Measurements from ENCODE around the gene SMNDC1.
A peak's percentile ranks its signal among the peaks of the same experiment; 100 is the strongest.

SMNDC1 gene

DNA sequence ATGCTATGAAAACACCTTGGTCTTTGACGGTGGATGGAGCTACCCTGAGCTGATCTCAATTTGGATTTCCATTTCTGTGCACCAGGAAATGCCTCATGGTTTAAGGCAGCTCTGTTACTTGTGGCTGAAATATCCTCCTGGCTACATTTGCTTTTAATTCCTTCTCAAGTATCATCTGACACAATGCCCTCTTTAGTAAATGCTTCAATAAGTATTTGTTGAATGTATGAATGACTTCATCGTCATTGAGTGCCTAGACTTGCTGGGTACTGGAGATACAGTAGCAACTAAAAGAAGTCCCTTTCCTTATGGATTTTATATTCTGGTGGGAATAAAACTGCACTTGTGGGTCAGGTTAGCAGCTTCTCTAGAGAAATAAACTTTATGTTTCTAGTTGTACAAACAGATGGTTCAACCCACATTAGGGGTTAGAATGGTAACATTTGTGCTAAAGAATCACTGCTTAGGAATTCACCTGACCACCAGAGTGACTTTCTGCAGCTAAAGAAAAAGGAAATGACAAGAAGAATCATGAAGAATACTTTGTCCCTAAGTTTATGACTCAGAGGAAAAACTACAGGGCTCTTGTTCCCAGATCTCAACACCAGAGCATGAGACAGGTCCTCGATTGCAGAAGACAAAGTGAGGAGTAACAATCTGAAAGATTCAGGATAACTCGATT, 21.8 kb upstream of the SMNDC1 start:
- no peak for DNase-seq

DNA sequence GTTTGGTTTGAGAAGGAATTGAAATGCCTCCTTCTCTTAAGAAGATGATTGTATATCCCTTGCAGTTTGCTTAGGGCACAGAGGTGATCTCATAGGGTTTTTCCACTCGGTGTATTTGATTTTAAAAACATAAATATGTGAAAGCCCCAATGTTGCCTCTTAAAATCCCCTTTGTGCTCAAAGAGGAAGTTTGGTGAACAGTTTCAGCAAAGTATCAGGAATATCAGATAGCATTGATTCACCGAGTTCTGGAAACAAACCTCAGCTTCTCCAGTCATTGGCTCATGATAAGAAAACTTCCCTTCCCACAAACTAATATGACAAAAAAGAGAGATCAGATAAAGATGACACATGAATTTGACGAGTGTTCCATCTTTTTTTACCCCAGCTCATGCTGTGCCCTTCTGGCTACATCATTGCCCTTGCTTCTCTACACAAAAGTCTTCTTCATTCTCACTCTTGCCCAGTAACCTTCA, 20.1 kb upstream of the SMNDC1 start:
- no peak for DNase-seq

DNA sequence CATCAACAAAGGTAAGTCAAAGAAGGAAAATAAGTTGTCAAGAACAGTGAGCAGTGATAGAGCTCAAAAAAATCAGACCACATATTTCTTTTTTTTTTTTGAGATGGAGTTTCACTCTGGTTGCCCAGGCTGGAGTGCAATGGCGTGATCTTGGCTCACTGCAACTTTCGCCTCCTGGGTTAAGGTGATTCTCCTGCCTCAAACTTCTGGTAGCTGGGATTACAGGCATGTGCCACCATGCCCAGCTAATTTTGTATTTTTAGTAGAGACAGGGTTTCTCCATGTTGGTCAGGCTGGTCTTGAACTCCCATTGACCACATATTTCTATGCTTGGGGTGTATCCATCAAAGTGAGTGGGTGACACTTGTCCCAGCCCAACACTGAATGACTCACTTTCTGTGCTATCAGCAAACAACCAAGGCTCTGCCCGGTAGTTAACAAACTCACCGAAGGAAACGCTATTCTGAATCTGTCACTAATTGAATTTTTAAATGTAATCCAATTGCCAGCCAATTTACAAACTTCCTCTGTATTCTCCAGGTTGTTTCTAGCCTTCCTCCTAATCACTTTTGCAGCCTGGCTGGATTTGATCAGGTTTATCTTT, 19.6 kb upstream of the SMNDC1 start:
- DNase-seq: no peak

DNA sequence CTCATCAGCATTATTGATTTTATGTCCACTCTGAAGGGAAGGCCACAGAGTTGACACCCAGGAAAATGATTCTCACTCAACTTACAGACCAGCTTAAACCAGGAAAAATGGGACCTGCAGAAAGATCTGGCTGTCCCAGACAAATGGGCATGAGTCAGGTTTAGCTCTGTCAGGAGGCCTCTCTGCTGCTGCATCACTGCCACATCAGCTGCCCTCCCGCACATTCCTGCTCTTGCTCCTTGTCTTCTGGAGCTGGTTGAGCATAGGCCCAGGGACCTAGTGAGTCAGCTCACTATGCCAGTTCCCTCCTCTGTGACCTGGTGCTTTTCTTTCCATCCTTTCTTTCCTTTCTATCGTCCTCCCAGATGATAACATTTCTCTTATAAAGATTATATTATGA, 18.8 kb upstream of the SMNDC1 start:
- no peak for DNase-seq

DNA sequence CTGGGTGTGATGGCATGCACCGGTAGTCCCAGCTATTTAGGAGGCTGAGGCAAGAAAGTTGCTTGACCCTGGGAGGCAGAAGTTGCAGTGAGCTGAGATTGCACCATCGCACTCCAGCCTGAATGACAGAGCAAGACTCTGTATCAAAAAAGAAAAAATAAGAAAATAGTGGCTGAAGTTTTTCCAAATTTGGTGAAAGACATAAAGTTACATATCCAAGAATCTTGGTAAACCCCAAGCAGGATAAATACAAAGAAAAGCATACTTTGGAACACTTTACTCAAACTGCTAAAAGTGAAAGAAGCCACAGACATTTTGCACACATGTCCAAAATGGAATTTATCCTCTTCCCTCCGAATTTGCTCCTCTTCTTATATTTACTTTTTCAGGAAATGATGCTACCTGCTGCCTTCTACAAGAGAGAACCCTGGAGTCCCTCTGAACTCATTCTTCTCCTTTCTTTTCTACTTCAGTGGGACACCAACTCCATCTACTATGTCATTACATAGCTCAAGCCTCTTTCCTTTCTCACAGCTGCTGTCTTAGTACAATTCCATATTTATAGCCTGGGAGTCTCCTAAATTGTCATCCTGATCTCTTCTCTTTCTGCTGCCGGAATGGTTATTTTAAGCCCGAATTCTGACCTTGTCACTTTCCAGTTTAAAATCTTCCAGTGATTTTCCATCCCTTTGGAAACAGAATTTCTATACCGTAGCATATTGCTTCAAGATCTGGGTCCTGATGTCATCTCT, 17.3 kb upstream of the SMNDC1 start:
- DNase-seq: no peak

DNA sequence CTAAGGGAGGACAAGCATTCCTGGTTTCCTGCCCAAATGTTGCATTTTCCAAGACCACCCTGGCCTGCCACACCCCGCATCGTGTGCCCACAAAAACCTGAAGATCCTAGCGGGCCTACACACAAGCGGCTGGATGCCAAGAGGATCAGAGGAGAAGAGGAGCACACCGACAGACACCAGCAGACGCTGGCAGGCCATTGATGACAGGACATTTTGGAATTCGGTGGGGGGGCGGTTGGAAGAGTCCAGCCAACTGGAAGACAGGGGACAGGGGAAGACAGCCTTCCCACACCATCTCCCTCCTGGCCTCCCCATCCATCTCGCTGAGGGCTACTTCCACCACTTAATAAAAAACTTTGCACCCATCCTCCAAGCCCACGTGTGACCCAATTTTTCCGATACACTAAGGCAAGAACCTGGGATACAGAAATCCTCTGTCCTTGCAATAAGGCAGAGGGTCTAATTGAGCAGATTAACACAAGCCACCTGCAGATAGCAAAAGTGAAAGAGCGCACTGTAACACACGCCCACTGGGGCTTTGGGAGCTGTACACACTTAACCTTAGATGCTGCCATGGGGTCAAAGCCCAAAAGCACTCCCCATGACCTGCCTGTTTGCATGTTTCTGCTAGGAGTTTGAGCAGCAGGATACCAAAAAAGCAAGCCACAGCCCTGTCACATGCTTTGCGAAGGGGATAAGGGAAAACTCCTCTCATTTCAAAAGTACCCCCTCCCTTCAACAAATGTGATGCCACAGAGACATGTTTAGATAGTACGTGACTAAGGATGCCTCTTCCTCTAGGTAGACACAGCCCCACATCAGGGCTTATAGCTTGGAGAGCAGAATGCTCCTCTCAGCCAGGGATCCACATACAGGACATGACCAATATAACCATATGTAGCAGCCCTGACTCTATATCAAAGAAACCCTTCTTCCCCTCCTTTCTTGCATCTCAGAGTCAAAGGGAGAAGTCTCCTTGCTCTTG, 13.4 kb upstream of the SMNDC1 start:
- no peak for DNase-seq

DNA sequence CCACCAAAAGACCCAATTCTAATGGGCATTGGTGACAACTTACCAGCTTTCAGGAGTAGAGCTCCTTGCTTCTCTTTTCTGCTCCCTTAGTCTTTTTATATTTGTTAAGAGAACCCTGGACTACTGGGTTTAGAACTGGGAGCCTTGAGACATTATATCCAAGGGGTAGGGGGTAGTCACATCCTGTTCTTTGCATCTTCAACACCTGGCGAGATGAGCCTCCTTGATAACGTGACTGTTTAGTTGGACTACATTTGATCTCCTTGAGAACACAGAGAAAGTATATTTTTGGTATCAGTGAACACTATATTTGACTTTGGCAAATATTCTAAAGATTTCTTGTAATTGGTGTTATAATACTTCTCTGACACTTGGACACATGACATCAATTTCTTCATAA, 9.0 kb upstream of the SMNDC1 start:
- DNase-seq: no peak

DNA sequence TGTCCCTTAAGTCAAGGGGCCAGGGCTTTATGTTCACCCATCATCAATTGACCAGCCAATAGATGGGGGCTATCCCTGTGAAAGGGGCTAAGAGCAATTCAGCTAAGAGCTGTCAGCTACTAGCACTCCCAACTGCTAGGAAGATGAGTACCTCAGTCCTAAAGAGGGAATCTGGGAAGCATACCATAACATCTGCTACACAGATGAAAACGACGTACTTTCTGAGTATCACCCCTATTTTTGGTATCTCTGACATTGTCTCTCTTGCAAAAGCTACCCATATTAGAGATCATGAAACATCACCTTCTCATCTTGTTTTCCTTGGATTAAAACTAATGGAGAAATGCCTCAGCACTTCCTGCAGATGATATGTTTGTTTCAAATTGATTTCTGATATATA, 7.5 kb upstream of the SMNDC1 start:
- no peak for DNase-seq

DNA sequence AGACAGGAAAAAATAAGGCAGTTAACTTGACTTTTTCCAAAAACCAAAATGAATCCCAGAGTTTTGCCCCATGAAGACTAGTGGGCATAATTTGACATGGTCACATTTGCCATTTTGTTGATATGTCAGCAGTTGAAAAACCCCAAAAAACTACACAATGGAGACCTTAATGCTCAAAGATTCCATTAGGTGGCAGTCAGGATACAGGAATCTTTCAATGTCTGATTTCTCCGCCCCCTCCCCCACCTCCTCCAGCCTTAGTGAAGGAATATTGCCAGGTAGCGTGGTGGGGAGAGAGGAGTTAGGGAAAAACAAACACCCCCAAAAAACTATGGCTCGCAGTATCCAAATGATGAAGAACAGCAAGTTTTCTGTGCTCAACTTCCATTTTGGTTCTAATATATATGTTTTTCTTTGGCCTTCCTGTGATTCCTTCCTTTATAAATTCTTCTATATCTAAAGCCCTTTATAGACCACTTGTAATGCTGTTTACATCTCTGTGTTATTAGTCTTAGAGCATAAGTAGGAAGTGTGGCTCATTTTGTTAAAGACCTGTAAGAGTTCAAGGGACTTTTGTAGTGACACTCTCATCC, 6.7 kb upstream of the SMNDC1 start:
- peak; percentile 15 for DNase-seq

DNA sequence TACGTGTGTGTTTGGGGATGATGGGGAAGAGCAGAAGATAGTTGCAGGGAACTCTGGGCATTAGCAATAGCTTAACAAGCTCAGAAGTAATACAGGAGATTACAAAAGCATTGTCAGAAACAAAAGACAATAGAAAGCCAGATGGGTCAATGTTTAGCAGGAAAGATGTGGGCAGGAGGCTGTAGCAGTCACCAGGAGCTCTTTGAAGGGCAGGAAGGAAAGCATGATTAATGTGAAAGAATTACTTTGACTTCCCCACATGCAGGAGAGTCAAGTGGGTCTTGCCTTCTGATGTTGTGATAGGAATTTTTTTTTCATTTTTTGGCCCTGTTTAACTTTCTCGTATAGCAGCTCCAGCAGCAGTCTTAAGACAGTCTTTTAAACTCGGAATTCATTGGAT, 6.0 kb upstream of the SMNDC1 start:
- DNase-seq: no peak

DNA sequence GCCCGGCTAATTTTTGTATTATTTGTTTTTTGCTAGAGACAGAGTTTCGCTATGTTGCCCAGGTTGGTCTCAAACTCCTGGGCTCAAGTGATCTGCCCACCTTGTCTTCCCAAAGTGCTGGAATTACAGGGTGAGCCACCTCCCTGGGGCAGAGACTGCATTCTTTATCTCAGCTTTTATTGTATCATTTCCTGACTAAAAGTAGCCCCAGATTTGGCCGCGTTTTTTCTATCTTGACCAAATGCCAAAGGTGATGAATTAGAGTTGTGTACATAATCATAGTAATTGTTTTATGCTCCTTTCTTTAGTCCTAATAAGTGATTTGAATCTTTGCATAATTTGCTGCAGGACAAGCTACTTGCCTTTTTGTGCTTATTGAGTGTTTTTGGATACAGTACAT, 3.1 kb upstream of the SMNDC1 start:
- no peak for DNase-seq

DNA sequence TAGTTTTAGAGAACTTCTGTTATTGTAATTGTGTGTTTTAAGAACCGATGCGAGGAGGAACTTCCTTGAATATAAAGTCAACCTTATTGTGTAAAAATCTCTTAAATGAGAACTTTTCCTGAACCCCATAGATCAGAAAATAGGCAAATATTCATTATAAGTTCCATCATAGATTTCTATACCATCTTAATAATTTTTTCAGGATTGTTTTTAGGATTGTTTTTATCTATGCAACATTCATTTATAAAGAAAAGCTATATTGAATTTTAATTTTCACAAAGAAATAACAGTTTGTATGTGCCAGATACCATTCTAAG, 1.7 kb upstream of the SMNDC1 start:
- no peak for DNase-seq

DNA sequence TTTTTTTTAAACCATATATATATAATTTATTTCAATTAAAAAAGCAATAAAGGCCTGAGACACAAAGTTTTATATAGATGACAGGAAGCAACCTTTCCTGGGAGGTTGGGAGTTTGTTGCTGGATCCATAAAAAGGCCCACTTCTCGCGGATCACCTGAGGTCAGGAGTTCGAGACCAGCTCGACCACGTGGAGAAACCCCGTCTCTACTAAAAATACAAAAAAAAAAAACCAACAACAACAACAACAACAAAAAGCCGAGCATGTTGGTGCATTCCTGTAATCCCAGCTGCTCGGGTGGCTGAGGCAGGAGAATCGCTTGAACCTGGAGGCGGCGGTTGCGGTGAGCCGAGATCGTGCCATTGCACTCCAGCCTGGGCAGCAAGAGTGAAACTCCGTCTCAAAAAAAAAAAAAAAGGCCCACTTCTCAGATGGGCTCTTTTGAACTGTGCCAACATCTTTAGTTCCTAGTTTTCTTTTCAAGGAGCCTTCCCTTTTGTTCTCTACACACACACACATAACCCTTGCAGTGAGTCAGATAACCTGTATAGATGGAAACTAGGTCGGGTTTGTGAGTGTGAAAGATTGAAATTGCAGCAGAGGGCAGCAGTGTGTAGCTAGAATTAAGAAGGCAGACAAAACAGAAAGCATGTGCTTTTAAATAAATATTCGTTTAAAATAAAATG, 1.2 kb upstream of the SMNDC1 start:
- DNase-seq: peak; percentile 13

DNA sequence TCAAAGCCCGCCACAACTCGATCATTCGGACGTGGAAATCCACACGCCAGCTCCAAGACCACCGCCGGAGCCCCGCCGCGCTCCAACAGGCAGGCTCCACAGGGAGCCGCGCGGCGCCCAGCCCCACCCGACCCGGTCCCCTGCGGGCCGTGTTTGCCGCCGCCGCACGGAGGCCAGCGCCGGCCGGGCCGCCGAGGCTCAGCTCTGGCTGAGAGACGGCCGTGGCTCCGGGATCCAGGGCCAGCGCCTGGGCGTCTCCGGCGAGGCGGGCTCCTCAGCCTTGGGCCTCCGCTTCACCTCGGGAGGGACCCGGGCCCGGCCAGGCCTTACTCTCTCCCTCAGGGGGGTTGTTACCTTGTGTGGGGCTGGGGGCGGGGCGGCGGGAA, 333 bp downstream of the SMNDC1 start:
- no peak for DNase-seq

DNA sequence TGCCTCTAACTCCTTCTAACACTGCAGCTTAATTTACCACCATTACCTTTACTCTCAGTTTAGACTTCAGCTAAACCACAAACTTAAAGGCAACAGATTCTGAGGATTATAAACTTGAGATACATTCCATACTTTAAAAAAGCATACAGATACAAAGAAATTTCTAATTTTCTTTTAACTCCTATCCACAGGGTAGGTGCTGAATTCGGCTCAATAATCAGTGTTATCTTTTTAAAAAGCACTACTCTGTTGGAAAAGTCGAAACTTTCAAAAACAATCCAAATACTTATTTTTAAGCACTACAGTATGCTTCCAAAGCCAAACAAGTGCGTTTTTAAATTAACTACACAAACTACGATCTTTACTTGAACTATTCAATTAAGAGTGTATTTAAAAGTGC, 1.0 kb downstream of the SMNDC1 start:
- no peak for DNase-seq

DNA sequence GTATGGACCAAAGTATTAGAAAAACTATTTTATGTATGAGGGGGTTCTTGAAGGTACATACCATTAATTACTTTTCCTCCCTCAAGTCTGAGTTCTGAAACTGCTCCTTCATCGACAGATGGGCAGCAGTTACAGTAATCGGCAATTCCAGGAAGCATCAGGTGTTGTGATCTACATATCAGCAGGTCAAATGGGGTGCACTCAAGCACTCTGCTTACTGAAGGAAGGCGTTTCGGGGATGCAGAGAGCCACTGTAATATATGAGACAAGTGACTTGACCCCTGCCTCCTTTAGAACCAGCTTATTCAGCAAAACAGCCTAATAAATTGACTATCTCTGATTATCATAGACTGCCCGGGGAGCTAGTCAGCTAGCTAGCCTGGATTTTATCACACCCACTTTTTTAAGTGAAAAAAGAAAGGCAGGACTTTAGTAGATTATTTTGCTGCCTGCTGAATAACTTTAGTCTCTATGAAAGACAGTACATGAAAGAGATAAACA, 4.2 kb downstream of the SMNDC1 start:
- no peak for DNase-seq

DNA sequence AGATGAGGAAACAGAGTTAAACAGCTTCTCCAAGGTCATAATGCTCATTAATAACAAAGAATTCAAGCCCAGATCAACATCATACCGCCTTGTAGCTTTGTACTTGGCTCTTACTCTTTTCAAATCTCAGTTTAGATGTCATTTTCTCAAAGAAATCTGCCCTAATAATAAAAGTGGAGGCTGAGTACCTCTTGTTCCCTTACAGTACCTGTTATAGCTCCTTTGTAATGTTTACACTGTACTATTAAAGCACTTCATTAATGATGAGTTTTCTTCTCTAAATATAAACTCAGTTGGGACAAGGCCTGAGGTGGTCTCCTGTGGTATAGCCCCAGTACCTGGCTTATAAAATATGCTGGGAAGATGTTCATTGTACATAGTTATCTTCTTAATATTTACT, 7.8 kb downstream of the SMNDC1 start:
- no peak for DNase-seq

DNA sequence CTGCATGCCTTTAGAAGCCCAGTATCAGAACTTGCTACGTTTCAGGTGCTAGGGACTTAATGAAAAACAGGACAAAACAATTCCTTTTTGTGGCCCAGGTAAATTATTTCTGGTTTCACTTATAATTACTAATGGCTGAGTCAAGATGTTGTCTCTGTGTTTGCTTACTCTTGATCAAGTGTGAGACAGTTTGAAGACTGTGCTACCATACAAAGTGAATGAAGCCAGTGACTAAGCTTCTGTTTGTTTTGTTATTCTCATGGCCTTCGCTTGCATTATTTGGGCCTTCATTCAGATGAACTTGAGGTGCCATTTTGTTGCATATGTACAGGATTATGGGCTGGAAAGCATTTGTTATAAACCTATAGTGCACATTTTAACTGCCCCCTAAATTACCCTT, 17.9 kb downstream of the SMNDC1 start:
- no peak for DNase-seq

DNA sequence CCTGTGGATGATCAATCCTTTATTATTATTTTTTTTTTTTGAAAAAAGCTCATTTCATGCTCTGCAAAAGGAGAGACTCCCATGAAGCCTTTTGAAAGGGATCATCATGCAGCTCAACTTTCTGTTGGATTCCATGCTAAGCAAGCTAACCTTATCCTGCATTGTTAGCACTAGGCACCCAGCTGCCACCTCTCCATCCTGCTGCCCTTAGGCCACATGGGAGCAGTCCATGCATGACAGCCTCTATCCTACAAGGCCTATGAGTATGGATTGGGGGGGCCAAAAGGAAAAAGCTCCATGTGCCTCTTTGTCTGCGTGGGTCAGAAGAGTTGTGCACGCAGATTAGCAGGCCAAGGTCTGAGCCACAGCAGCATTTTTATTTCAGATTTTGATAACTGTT, 19.2 kb downstream of the SMNDC1 start:
- DNase-seq: no peak

DNA sequence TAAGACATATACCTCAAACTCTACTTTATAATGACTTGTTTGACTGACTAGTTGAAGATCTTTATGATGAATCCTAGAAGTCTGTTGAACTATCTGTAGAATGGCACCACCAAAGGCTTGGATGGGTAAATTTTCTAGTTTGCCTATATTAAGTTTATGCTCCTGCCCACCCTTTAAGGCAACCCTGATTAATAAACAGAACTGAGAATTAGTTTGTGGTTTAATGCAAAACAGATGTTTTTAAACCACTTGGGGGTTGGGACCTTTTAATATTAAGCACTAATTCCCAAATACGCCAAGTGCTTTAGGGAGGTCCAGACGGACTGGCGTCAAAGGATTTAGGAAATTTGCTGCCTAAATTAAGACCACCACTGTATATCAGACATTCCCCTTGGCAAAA, 20.5 kb downstream of the SMNDC1 start:
- no peak for DNase-seq

DNA sequence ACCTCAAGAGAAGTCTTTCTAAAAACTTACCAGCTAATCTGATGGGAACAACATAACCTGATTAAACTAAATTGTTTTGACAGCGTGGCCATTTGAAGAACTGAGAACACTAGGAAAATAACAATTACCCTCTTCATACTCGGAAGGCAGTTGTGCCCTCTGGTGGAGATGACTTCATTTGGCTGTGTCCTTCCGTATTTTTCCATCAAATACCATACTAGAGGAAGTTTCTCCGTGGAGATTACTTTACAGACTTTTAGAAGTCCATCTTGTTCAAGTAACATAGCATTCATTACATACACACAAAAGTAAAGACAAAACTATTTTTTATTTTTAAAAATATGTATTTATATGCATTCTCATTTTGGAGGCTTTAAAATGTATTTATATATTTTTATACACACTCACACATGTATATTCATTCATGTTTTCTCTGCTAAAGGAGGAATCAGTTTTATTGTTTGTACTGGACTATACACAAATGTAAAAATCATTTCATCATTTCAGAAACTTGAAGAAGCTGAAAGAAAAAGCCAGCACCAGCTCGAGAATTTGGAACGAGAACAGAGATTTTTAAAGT, 25.2 kb downstream of the SMNDC1 start:
- DNase-seq: no peak
